GM18508 (cell line): Measurements from ENCODE around the gene ZFAND5.

ENCODE experiments used
- ATAC-seq: cut with Tn5 transposase; IDR thresholded peaks from one replicate; pipeline ENCODE4 v1.9.1; 2021; ENCODE audit warnings: moderate number of reproducible peaks; ENCODE audit not compliant: insufficient read depth, unreplicated experiment

Gene ZFAND5

GRCh38 chr9:72364679-72365524 lies at the start of gene ZFAND5:
Gene ZFAND5 (minus strand): TSS chr9:72365208. CDS start chr9:72360778, 4,430 bp downstream.
- peak; percentile 59 for ATAC-seq

GRCh38 chr9:72412483-72413040 lies 47.6 kb upstream of the ZFAND5 start:
- ATAC-seq, result no peak

GRCh38 chr9:72410214-72410613 lies 45.2 kb upstream of the ZFAND5 start:
- ATAC-seq, result no peak

- ATAC-seq, result no peak
These were observed 42.1 kb upstream of the ZFAND5 start for GRCh38 chr9:72407114-72407513.

GRCh38 chr9:72402744-72403143 lies 37.7 kb upstream of the ZFAND5 start:
- no peak for ATAC-seq

GRCh38 chr9:72401396-72401795 lies 36.4 kb upstream of the ZFAND5 start:
- no peak for ATAC-seq

- no peak for ATAC-seq
These were observed 35.9 kb upstream of the ZFAND5 start for GRCh38 chr9:72400866-72401265.

- ATAC-seq, result no peak
These were observed 34.4 kb upstream of the ZFAND5 start for GRCh38 chr9:72399391-72399790.

- no peak for ATAC-seq
These were observed 31.5 kb upstream of the ZFAND5 start for GRCh38 chr9:72396247-72397091.

- no peak for ATAC-seq
These were observed 29.1 kb upstream of the ZFAND5 start for GRCh38 chr9:72394066-72394465.

- no peak for ATAC-seq
These were observed 25.9 kb upstream of the ZFAND5 start for GRCh38 chr9:72390907-72391306.

GRCh38 chr9:72386186-72386585 lies 21.2 kb upstream of the ZFAND5 start:
- no peak for ATAC-seq

- ATAC-seq, result no peak
These were observed 19.9 kb upstream of the ZFAND5 start for GRCh38 chr9:72384710-72385485.

- no peak for ATAC-seq
These were observed 19.1 kb upstream of the ZFAND5 start for GRCh38 chr9:72383978-72384709.

GRCh38 chr9:72382405-72382804 lies 17.4 kb upstream of the ZFAND5 start:
- no peak for ATAC-seq

GRCh38 chr9:72377041-72377440 lies 12.0 kb upstream of the ZFAND5 start:
- no peak for ATAC-seq

- no peak for ATAC-seq
These were observed 6.1 kb upstream of the ZFAND5 start for GRCh38 chr9:72371151-72371550.

- peak; percentile 25 for ATAC-seq
These were observed 683 bp upstream of the ZFAND5 start for GRCh38 chr9:72365525-72366256.
